Skin of body (tissue), 2 donors: Measurements from ENCODE around the gene OR10G7. TPM values are rescaled to one million over a fixed set of nuclear protein-coding genes. Genes with fewer than 3 reads are reported as not detected.

Source experiments
- DNase-seq: peaks from one replicate; lab custom pipeline; 2025; lab: John Stamatoyannopoulos, UW
- total RNA-seq: library from RNA; depleted of rRNA; stranded (reverse); fragments of >200 nt; gene quantifications from one replicate; pipeline ENCODE4 v1.2.3, GENCODE V29; 2014

Gene OR10G7, protein sequence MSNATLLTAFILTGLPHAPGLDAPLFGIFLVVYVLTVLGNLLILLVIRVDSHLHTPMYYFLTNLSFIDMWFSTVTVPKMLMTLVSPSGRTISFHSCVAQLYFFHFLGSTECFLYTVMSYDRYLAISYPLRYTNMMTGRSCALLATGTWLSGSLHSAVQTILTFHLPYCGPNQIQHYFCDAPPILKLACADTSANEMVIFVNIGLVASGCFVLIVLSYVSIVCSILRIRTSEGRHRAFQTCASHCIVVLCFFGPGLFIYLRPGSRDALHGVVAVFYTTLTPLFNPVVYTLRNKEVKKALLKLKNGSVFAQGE
- total RNA-seq, result not detected

- no peak for DNase-seq
These were observed at the start of gene OR10G7 for GRCh38 chr11:124041254-124041653. TSS of gene OR10G7 (minus strand) at chr11:124041325. CDS start at chr11:124039001, 2,324 bp downstream.

DNA sequence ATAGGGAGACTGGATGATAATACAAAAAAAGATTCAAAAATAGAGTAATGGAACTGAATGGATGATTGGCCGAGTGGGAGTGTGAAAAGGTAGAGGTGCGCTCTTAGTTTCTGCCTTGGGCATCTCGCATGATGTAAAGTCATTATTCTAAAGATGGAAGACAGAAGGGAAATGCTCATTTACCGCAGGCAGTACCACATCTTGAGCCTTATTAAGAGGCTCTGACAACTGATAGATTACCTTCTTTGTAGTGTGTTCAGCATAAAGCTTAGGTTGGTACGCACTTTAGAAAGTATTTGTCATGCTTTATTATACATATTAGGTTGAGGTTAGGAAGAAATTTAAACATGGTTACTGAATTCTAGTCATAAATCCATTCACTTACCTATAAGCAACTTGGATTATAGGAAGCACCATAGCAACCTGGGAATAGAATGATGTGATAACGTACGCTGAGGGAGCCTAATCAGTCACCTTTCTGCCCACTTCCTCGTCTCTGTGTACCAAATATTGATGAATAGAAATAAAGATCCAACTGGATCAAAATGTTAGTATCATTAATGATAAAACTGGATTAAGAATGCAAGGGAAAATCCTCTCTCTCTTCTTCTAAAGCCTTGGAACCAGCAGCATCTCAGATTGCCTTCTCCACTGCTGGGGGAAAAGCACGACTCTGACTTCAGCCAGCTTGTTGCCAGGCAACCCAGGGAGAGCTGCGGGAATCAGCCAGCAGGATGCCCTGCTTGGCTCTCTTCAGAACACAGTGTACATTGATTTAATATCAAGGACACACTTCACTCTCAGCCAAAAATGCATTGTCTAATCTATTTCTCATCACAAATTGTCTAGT lies 45.1 kb upstream of the OR10G7 start:
- DNase-seq, result no peak

DNA sequence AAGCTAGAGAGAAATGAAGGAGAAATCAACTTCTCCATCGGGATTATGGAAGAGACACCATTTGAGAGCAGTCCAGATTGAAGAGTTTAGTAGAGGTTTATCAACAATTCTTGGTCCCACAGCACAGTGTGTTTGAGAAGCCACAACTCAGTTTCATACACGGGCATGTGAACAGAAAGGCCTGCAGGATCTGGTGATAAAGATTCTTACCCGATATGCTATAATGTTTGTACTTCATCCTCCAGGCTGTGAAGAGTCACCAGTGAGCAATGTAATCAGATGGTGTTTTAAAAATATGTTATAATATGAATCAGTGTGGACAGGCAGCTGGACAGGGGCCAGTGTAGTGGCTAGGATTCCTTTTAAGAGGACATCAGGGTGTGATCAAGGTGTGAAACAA lies 44.5 kb upstream of the OR10G7 start:
- no peak for DNase-seq

DNA sequence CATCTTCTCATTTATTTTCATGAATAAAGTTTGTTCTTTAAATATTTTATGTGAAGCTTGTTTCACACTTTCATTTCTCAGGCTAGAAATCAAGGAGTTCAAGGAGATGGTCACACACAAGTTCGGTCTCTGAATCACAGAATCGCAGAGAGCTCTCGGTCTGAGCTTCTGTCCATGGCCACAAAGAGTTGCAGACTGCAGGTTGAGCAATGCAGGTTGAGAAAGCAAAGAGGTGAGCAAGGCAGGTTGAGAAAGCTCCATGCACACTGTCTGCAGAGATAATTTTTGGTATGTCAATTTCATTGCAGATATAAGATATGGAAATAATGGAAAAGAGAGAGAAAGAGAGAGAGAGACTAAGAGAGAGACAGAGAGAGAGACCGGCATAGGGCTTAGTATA lies 41.2 kb upstream of the OR10G7 start:
- no peak for DNase-seq

DNA sequence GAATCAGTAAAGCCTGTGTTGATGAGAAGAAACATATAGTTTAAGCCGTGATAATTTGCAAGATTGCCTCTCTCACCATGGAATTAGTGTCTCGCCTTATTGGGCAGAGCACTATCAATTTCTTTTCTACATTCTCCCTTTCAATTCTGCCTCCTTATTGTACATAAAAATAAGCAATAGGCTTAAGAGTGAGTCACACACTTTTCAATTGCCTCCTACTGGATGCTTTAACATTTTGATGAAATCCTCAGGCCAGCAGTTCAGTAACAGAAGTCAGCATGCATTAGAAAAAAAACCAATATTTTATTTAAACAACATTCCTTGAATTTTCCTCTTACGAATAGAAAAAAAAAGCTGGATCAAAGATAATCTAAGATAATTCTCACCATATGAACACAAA lies 40.4 kb upstream of the OR10G7 start:
- no peak for DNase-seq

- DNase-seq, result no peak
These were observed 39.3 kb upstream of the OR10G7 start for GRCh38 chr11:124080327-124081001.

DNA sequence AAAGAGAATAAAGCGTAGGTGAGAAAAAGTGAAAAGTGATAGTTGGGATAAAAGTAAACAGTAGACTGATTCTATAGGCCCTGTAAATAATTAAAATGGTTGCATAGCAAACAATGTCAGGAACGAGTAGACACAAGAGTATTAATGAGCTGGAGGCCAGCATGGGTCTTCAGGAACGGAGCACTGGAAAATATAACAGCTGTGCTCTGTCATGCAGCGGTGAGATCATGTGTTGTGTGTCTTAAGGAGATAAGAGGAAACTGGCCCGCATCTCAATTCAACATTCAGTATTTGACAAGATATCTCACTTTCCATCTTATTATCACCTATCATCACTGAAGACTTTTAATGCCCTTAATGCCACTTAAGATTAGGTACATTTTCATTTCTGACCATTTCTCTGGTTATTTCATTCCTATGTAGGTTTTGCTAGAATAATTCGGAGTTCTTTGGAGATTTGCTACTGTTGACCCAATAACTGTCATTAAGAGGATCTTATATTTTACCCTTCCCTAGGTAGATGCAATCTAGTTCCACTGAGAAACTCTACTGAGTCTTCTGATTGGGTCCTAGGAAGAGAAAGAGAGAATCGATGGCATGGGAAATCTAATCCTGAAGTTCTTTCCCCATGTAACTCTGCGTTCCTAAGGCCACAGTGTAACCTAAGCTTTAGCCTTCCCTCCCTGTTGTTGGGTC lies 38.7 kb upstream of the OR10G7 start:
- DNase-seq, result no peak

DNA sequence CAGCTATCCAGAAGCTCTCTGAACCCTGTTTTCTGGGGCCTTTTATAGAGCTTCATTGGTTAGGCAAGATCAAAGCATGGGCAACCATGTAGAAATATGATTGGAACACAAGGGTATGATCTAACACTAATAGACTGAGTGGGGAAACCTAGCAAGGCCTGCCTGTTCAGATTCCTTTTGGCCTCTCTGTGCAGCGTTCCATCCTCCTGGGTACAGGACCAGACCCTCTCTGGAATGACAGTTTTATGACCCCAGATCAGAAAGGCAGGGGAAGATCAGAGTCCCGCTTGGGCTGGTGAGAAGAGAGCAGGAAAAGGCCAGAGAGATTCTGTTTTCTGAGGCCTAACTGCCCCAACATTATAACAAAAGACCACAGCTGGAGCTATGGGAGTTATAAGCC lies 37.5 kb upstream of the OR10G7 start:
- DNase-seq, result no peak

DNA sequence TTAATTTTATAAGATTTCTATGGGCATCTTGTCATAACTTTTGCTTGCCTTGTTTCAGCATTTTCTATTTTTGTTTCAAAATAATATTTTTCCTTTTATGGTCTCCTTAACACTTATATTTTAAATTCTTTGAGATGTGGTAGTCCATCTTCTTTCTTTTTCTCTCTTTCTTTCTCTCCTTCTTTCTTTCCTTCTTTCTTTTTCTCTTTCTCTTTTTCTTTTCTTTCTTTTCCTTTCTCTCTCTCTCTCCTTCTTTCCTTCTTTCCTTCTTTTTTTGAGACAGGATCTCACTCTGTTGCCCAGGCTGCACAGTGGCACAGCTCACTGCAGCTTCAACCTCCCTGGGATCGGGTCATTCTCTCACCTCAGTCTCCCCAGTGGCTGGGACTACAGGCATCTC lies 36.1 kb upstream of the OR10G7 start:
- no peak for DNase-seq

DNA sequence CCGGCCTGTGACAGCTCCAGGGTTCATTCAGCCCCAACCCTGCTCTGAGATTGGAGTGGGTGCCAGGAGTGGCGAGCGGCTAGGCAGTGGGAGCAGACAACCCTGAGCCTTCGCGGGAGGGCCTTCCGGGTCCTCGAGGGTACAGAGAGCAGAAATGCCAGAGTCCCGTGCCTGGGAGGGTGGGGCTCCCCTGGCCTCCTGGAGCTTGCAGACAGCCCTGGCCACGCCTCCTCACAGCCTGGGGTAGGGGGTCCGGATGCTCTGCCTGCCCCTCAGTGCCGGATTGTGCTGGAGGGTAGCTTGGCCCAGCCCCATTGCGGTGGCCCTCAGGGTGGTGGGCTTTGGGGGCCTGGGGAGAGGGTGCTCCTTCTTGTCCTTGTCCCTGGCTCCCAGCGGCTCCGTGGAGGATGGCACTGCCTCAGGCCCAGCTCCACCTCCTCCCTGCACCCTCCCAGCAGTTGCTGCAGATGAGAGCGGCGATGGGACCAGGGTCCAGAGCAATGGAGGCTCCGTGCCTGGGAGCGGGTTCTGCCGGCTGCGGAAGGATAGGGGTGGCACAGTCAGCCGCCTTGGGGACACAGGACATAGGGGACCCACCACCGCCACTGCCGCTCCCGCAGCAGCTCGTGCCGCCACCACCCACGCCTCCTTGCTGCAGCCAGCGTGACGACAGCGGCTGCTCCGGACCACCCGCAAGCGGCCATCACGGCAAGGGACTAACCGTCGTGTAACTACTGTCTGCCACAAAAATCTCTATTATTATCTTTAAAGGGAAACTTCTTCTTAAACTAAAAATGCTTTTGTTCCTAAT lies 34.9 kb upstream of the OR10G7 start:
- DNase-seq, result no peak

GRCh38 chr11:124075492-124075840 lies 34.3 kb upstream of the OR10G7 start:
- DNase-seq, result no peak

GRCh38 chr11:124074554-124074953 lies 33.4 kb upstream of the OR10G7 start:
- no peak for DNase-seq

DNA sequence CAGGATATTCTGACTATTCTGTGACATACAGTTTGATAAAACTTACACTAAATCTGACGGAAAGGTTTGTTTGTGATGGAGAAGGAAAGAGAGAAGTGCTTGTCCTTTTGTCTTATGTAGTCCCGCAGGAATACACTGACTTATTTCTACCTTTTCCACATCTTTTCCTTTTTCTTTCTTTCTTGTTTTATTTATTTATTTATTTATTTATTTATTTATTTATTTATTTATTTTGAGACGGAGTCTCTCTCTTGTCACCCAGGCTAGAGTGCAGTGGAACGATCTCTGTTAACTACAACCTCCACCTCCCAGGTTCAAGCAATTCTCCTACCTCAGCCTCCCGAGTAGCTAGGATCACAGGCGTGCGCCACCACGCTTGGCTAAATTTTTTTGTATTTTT lies 31.0 kb upstream of the OR10G7 start:
- no peak for DNase-seq

GRCh38 chr11:124071623-124071948 lies 30.5 kb upstream of the OR10G7 start:
- no peak for DNase-seq

DNA sequence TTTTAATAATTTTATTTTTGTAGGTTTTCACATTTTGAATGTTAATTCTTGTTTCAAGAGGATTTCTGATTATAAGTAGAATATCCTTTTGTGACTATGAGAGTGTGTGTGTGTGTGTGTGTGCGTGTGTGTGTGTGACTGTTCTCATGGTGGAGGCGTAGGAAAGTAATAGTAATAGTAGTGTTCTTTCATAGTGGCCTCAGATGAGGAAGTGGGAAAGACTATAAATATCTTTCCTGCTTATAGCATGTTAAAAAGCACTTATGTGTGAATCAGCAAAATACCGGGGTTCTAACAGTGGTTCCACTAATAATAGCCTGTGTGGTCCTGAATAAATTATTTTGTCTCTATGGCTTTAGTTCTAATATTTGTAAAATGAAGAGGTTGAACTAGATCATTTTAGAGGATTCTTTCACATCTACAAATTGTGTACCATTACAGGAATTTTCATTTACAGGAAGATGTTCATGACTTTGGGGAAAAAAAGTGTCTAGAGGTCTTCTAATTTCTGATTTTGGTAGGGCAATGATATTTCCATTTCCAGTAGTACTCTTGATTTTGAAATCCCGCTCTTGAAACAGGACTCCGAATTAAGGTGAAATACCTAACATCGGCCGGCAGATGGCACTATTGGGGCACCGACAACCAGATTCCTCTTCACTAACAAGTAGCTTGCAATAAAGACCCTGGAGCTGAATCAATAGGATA lies 29.9 kb upstream of the OR10G7 start:
- DNase-seq, result peak; percentile 73

GRCh38 chr11:124069429-124070401 lies 28.6 kb upstream of the OR10G7 start:
- DNase-seq, result peak; percentile 73

DNA sequence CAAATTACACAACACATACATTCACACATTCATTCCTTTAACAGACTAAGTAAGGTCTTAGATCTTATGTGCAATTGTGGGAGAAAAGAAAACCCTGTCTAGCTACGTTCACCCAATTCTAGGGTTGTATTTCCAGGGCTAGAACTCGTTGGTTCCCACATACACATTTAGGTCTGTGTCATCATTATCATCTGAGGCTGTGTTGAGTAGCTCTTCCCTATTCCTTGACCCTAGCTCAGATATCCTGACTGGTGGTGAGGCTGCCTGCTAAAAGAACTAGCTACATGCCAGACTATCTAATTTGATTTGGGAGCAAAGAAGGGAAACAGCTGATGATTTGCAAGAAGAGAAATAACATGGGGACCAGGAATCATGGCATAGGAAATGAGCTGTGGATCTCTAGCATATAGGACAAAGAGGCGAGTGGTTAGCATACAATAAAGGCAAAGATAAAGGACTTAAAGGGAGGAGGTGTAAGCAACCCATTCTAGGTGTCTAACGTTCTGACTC lies 27.5 kb upstream of the OR10G7 start:
- no peak for DNase-seq

- no peak for DNase-seq
These were observed 11.8 kb upstream of the OR10G7 start for GRCh38 chr11:124052966-124053365.

DNA sequence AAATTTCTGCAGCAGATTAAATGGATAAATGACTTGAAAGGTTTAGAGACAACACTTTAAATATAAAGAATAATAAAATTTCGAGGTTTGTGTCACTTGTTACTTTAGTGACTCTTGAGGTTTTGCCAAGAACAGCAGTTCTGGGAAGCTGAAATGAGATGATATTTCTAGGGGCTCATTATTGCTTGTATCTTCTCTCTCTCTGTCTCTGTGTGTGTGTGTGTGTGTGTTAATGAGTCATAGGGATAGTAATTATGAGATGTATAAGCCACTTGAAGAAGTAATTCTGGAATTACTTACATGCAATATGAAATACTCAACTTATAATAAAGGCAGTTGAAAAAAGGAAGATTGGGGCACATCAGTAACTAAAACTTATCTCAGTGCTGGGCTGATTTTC lies 9.6 kb upstream of the OR10G7 start:
- no peak for DNase-seq
